ENCODE data around the gene SLC30A2. TPM values are rescaled to one million over a fixed set of nuclear protein-coding genes. Genes with fewer than 3 reads are reported as not detected.

SLC30A2 gene
- total RNA-seq, 1 experiment from 2014 or later = 0.35 TPM

DNA sequence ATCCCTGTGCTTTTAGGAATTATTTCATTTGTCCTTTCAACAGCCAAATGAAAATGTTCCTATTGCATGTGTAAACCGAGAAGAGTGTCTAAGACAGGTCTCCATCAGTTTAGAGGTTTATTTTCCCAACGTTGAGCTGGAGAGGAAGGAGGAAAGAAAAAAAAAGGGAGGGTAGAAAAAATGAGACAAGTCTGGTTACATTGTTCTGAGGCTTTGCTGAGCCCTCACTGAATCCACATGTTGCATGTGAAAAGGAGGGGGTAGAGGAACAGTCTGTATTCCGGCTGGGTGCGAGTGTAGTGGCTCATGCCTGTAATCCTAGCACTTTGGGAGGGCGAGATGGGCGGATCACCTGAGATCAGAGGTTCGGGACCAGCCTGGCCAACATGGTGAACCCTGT, 46.5 kb upstream of the SLC30A2 start:
- TF ChIP-seq, protein P1, sequence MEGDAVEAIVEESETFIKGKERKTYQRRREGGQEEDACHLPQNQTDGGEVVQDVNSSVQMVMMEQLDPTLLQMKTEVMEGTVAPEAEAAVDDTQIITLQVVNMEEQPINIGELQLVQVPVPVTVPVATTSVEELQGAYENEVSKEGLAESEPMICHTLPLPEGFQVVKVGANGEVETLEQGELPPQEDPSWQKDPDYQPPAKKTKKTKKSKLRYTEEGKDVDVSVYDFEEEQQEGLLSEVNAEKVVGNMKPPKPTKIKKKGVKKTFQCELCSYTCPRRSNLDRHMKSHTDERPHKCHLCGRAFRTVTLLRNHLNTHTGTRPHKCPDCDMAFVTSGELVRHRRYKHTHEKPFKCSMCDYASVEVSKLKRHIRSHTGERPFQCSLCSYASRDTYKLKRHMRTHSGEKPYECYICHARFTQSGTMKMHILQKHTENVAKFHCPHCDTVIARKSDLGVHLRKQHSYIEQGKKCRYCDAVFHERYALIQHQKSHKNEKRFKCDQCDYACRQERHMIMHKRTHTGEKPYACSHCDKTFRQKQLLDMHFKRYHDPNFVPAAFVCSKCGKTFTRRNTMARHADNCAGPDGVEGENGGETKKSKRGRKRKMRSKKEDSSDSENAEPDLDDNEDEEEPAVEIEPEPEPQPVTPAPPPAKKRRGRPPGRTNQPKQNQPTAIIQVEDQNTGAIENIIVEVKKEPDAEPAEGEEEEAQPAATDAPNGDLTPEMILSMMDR (conservative IDR thresholded peaks at IDR 0.05) = no peak
- Histone ChIP-seq H2BK120ac (ENCODE audit: low read depth, low read length, poor library complexity, severe bottlenecking) (no peak overlapping the region), H3K27ac (ENCODE audit: insufficient read length, low read depth, low read length) (no peak overlapping the region)

More for the DNA sequence above, 46.5 kb upstream of the SLC30A2 start:
- Histone ChIP-seq H4K8ac (replicated peaks; ENCODE audit: insufficient read length, low read depth, low read length) (no peak overlapping the region), H3K9me3 (ENCODE audit: control insufficient read depth, low read depth, low read length) (no peaks in the 10 kb centered on the region), H3K79me1 (ENCODE audit: insufficient read depth, low read depth, low read length, poor library complexity, severe bottlenecking) (no peaks in the 10 kb centered on the region), H2BK5ac (ENCODE audit: insufficient read length, low read length) (no peak overlapping the region), H3K4me1 (ENCODE audit: insufficient read depth, low read length) (peaks cover 6% of the 10 kb centered on the region; the same call in 1 of the 2 replicates), H2BK20ac (ENCODE audit: low read depth, low read length, poor library complexity, severe bottlenecking) (no peak overlapping the region), H3T11ph (ENCODE audit: low read length) (no peak overlapping the region), H2AK5ac (ENCODE audit: insufficient read length, low read length) (no peak overlapping the region), H2AFZ (ENCODE audit: low read length) (no peak overlapping the region), H3K4me2 (ENCODE audit: insufficient read depth, insufficient read length, low read length) (no peak overlapping the region), H3K23me2 (ENCODE audit: insufficient read length, low read depth, low read length, poor library complexity, severe bottlenecking) (no peaks in the 10 kb centered on the region), H4K20me1 (ENCODE audit: control insufficient read depth, insufficient read depth, insufficient read length) (no peaks in the 10 kb centered on the region), H3K9ac (ENCODE audit: extremely low read depth, insufficient read length, low read length) (no peak overlapping the region), H3K56ac (ENCODE audit: insufficient read length, low read depth, low read length) (no peak overlapping the region), H3K27me3 (ENCODE audit: insufficient read depth, low read length) (no peaks in the 10 kb centered on the region), H3K23ac (ENCODE audit: insufficient read length, low read depth, low read length) (no peak overlapping the region), H2BK15ac (ENCODE audit: low read depth, low read length) (no peak overlapping the region), H4K5ac (ENCODE audit: insufficient read length, low read depth, low read length) (no peak overlapping the region), H3K18ac (ENCODE audit: insufficient read length, low read depth, low read length) (no peak overlapping the region), H3K79me2 (ENCODE audit: insufficient read depth, low read length) (no peaks in the 10 kb centered on the region), H3K14ac (ENCODE audit: insufficient read depth, low read length) (no peak overlapping the region), H4K91ac (ENCODE audit: insufficient read length, low read depth, low read length) (no peak overlapping the region), H3K4ac (ENCODE audit: low read depth, low read length) (no peak overlapping the region), H2BK12ac (ENCODE audit: insufficient read length, low read depth, low read length) (no peak overlapping the region)
- no peak for DNase-seq
- H3K9me3 Mint-ChIP-seq = peaks cover 0 to 3% of the 10 kb centered on the region in 2 experiments; a peak in 1 of 5 replicates
- H3K27me3 Mint-ChIP-seq (ENCODE audit: low read depth) = peaks cover 17% of the 10 kb centered on the region
- WGBS (ENCODE audit: extremely low coverage, insufficient read length, low lambda C conversion rate) = no CpG with 5 or more reads among the region's 7 CpGs
- H3K4me3 Mint-ChIP-seq = no peak overlapping the region; a peak in 1 of 5 replicates
- H3K27ac Mint-ChIP-seq = no peak overlapping the region
- peaks cover 23 to 36% of the 10 kb centered on the region in 2 experiments for H3K4me1 Mint-ChIP-seq
- H3K36me3 Mint-ChIP-seq (ENCODE audit: insufficient read depth in 1 of 3, low read depth in 3 of 3) = no peaks in the 10 kb centered on the region
